HepG2 (cell line): ENCODE data around the gene DOC2A. TPM values are rescaled to one million over a fixed set of nuclear protein-coding genes. Genes with fewer than 3 reads are reported as not detected.

Experiments used
- ATAC-seq: fragments of 200-7000 bp; cut with Tn5 transposase; 3 replicates; pipeline ENCODE4 v1.9.1; 2020; ENCODE audit warnings: mild to moderate bottlenecking, moderate library complexity
- Bru-seq: library from RNA; stranded (reverse); fragments of 400-500 nt; gene quantifications from one replicate; lab custom pipeline; 2021; lab: Mats Ljungman, UMichigan
- BruChase-seq, 2 experiments: library from RNA; stranded (reverse); fragments of 400-500 nt; gene quantifications; one replicate each; lab custom pipeline; 2021; lab: Mats Ljungman, UMichigan
- BruUV-seq: library from RNA; stranded (reverse); fragments of 400-500 nt; replicated peaks from 2 replicates; lab custom pipeline; 2021; lab: Mats Ljungman, UMichigan
- CTCF ChIA-PET: fragments of 300-600 bp; formaldehyde crosslinking; extraction: SDS; loops from one replicate; lab custom pipeline; 2021; ENCODE audit warnings: low total read pairs, inconsistent platforms, low intra/inter-chr PET ratio; lab: Yijun Ruan, JAX
- POLR2A ChIA-PET: fragments of 350-600 bp; sonication (Branson Sonifier 250); formaldehyde crosslinking; loops from one replicate; lab custom pipeline; 2020; ENCODE audit warnings: antibody characterized with exemption, inconsistent platforms; lab: Yijun Ruan, JAX
- DNase-seq: peaks from one replicate; pipeline ENCODE4 v3.0.0-alpha.2; 2015; ENCODE audit warnings: low spot score
- FAIRE-seq: peaks from 3 replicates; lab custom pipeline; 2011; peaks lifted over from hg19 to GRCh38; lab: Jason Lieb, UNC
- H2AFZ ChIP-seq: one replicate; pipeline ENCODE4 v1.6.1; 2011; ENCODE audit warnings: low read length, inconsistent platforms
- H3K27ac ChIP-seq: fragments of 300-600 bp; 3 replicates; pipeline ENCODE4 v1.8.0; 2011; ENCODE audit warnings: mixed run types, mild to moderate bottlenecking, mixed read lengths, low read length, inconsistent platforms; ENCODE audit not compliant: insufficient read depth; ENCODE audit errors: extremely low read length
- H3K27me3 ChIP-seq, 2 experiments: fragments of 200-600 bp in 1 of 2; 2 replicates in 1 of 2; 3 replicates in 1 of 2; pipeline versions ENCODE4 v1.6.0 to v1.8.0; 2011; ENCODE audit warnings: low read length in 2 of 2, mild to moderate bottlenecking in 2 of 2, moderate library complexity in 2 of 2, inconsistent platforms in 1 of 2; ENCODE audit not compliant: insufficient read depth in 2 of 2, control insufficient read depth in 1 of 2
- H3K36me3 ChIP-seq, 2 experiments: fragments of 200-600 bp in 1 of 2; replicated peaks in 1 of 2; 2 replicates in 1 of 2; 3 replicates in 1 of 2; pipeline versions ENCODE4 v1.5.1 to v1.8.0; 2011; ENCODE audit warnings: low read length in 2 of 2, inconsistent platforms in 1 of 2; ENCODE audit not compliant: insufficient read depth in 2 of 2, control insufficient read depth in 1 of 2
- H3K4me1 ChIP-seq: 2 replicates; pipeline ENCODE4 v1.5.1; 2012; ENCODE audit warnings: low read length, inconsistent platforms; ENCODE audit not compliant: insufficient read depth
- H3K4me2 ChIP-seq: 2 replicates; pipeline ENCODE4 v1.6.0; 2011; ENCODE audit warnings: low read depth, low read length, inconsistent platforms
- H3K4me3 ChIP-seq, 3 experiments: fragments of 200-600 bp in 1 of 3; sonication (generic), shearing (Covaris generic) in 1 of 3; replicated peaks in 1 of 3; 2 replicates each; pipeline ENCODE4 v1.5.1; 2011 to 2016; ENCODE audit warnings: low read length in 3 of 3, inconsistent platforms in 2 of 3, low read depth in 2 of 3, mild to moderate bottlenecking in 2 of 3, control low read depth in 1 of 3, mixed read lengths in 1 of 3; ENCODE audit not compliant: insufficient read depth in 1 of 3
- H3K79me2 ChIP-seq: one replicate; pipeline ENCODE4 v1.6.1; 2011; ENCODE audit warnings: low read length, inconsistent platforms; ENCODE audit not compliant: insufficient read depth
- H3K9ac ChIP-seq: 2 replicates; pipeline ENCODE4 v1.6.0; 2011; ENCODE audit warnings: mild to moderate bottlenecking, low read depth, low read length, inconsistent platforms; ENCODE audit not compliant: insufficient read depth
- H3K9me3 ChIP-seq: 2 replicates; pipeline ENCODE4 v1.5.1; 2012; ENCODE audit warnings: mild to moderate bottlenecking, low read length
- H4K20me1 ChIP-seq: 2 replicates; pipeline ENCODE4 v1.6.0; 2011; ENCODE audit warnings: inconsistent platforms, mild to moderate bottlenecking, low read length, moderate library complexity; ENCODE audit not compliant: insufficient read depth
- GFI1 ChIP-seq: sonication (generic); formaldehyde crosslinking; IDR thresholded peaks from 2 replicates; pipeline ENCODE4 v1.5.0; 2020; ENCODE audit warnings: missing genetic modification reagents, mild to moderate bottlenecking, borderline replicate concordance
- HIVEP1 ChIP-seq: sonication (generic); formaldehyde crosslinking; IDR thresholded peaks from 2 replicates; pipeline ENCODE4 v1.4.0; 2020; ENCODE audit warnings: mild to moderate bottlenecking, missing genetic modification reagents
- HNRNPUL1 ChIP-seq: fragments of 200-400 bp; formaldehyde crosslinking; IDR thresholded peaks from 2 replicates; pipeline ENCODE4 v1.6.1; 2017; ENCODE audit warnings: low read depth, mild to moderate bottlenecking, low read length, moderate library complexity
- TCF7 ChIP-seq: sonication (generic); IDR thresholded peaks from 2 replicates; pipeline ENCODE4 v1.6.1; 2016; ENCODE audit warnings: antibody characterized with exemption, low read depth
- USF2 ChIP-seq, 2 experiments: sonication (generic) in 1 of 2; formaldehyde crosslinking in 1 of 2; IDR thresholded peaks; 2 replicates each; pipeline versions ENCODE4 v1.5.1 to v1.6.1; 2011 to 2020; ENCODE audit warnings: borderline replicate concordance in 1 of 2, low read depth in 1 of 2, low read length in 1 of 2, mild to moderate bottlenecking in 1 of 2, missing genetic modification reagents in 1 of 2, moderate library complexity in 1 of 2
- ZNF234 ChIP-seq: sonication (generic); formaldehyde crosslinking; conservative IDR thresholded peaks from 2 replicates; pipeline ENCODE4 v1.5.1; 2020; ENCODE audit warnings: mild to moderate bottlenecking, missing genetic modification reagents
- ZNF431 ChIP-seq: sonication (generic); formaldehyde crosslinking; IDR thresholded peaks from 2 replicates; pipeline ENCODE4 v1.9.0; 2022; ENCODE audit warnings: missing genetic modification reagents, low read depth, mild to moderate bottlenecking, borderline replicate concordance
- WGBS: methylation state at CpG from one replicate; pipeline ENCODE4 v1.1.6; 2017; ENCODE audit warnings: low lambda C conversion rate; 5-methylcytosine and 5-hydroxymethylcytosine counted together
- in situ Hi-C: cut with HindIII; loops from 2 replicates; pipeline ENCODE4 v1.10.0; 2017; ENCODE audit warnings: low pct_unique_long_range_greater_than_20kb; ENCODE audit not compliant: extremely low pct_ligation_motif_present
- intact Hi-C: fragments of 100-400 bp; cut with micrococcal nuclease; formaldehyde crosslinking; loops from one replicate; pipeline ENCODE4 v1.10.0; 2022; ENCODE audit not compliant: unreplicated experiment
- long read RNA-seq, 2 experiments: library from RNA in 1 of 2; library from polyadenylated mRNA in 1 of 2; stranded (forward) in 1 of 2; unstranded in 1 of 2; transcript quantifications; one replicate each; pipeline ENCODE4 v2.0.0, GENCODE V29; 2019 to 2022
- polyA minus RNA-seq, 3 experiments: library from RNA; depleted of rRNA, polyadenylated mRNA; stranded (reverse); fragments of >200 nt; gene quantifications; 2 replicates each; pipeline ENCODE4 v1.2.3, GENCODE V29; 2011; ENCODE audit warnings: low replicate concordance in 1 of 3
- polyA plus RNA-seq, 8 experiments: library from polyadenylated mRNA; depleted of rRNA in 3 of 8; stranded (reverse) in 7 of 8; unstranded in 1 of 8; fragments of >200 nt; fragmentation: Illumina TruSeq in 4 of 8; extraction: Trizol in 4 of 8; gene quantifications; 2 replicates each; pipeline versions ENCODE4 v1.2.1 to v1.2.3, GENCODE V29; 2011 to 2016; ENCODE audit warnings: low read depth in 4 of 8, missing spikeins in 1 of 8, mixed read lengths in 1 of 8; ENCODE audit not compliant: insufficient read depth in 1 of 8
- total RNA-seq, 5 experiments: library from RNA; depleted of rRNA; stranded (reverse); fragments of >200 nt; fragmentation: Illumina TruSeq; extraction: Trizol; gene quantifications; 2 replicates each; pipeline ENCODE4 v1.2.3, GENCODE V29; 2016; ENCODE audit warnings: low read depth in 1 of 5
- TF ChIP-seq, protein P1 (sequence below): sonication (generic); formaldehyde crosslinking; IDR thresholded peaks from 2 replicates; pipeline ENCODE4 v1.9.0; 2021; ENCODE audit warnings: missing genetic modification reagents, borderline replicate concordance
- TF ChIP-seq, protein P2 (sequence below): fragments of 450-650 bp; IDR thresholded peaks from 2 replicates; pipeline ENCODE4 v1.6.1; 2016

Gene DOC2A
- total RNA-seq (2016; rRNA removed; fragmentation: Illumina TruSeq; extraction: Trizol) (0.15 and 0.21 TPM in 2 replicates), polyA plus RNA-seq (2011; rRNA removed) (0.55 and 1.4 TPM in 2 replicates), polyA minus RNA-seq (2011; rRNA and poly(A)+ RNA removed; ENCODE audit: low replicate concordance) (0.12 and 0.37 TPM in 2 replicates), Bru-seq, nascent RNA (percentile 19 among the genes with signal in this experiment), BruChase-seq, experiment 1, labeled RNA remaining after a 6-hour chase (percentile 16 among the genes with signal in this experiment), BruChase-seq, experiment 2, labeled RNA remaining after a 2-hour chase (percentile 17 among the genes with signal in this experiment)
- not detected in 2 replicates for total RNA-seq (2016; cell fraction: cytosol; rRNA removed; fragmentation: Illumina TruSeq; extraction: Trizol; ENCODE audit: low read depth)
- total RNA-seq (2016; cell fraction: insoluble cytoplasmic fraction; rRNA removed; fragmentation: Illumina TruSeq; extraction: Trizol) = 0.24 TPM in 1 of 2 replicates, not detected in the other
- total RNA-seq (2016; cell fraction: membrane; rRNA removed; fragmentation: Illumina TruSeq; extraction: Trizol) = not detected in 2 replicates
- total RNA-seq (2016; cell fraction: nucleus; rRNA removed; fragmentation: Illumina TruSeq; extraction: Trizol) = 0.22 TPM in 1 of 2 replicates, not detected in the other
- polyA plus RNA-seq (2011; cell fraction: cytosol; rRNA removed) = 0.36 and 0.52 TPM in 2 replicates
- 4.4 and 6.3 TPM in 2 replicates for polyA plus RNA-seq (2011; cell fraction: nucleus; rRNA removed)
- 0.52 and 0.72 TPM in 2 replicates for polyA plus RNA-seq (2012)
- polyA plus RNA-seq (2016; cell fraction: cytosol; fragmentation: Illumina TruSeq; extraction: Trizol; ENCODE audit: low read depth) = not detected in 2 replicates
- not detected in 2 replicates for polyA plus RNA-seq (2016; cell fraction: insoluble cytoplasmic fraction; fragmentation: Illumina TruSeq; extraction: Trizol; ENCODE audit: low read depth)
- polyA plus RNA-seq (2016; cell fraction: membrane; fragmentation: Illumina TruSeq; extraction: Trizol; ENCODE audit: low read depth) = not detected in 2 replicates
- polyA plus RNA-seq (2016; cell fraction: nucleus; fragmentation: Illumina TruSeq; extraction: Trizol; ENCODE audit: insufficient read depth, low read depth) = 0.66 and 1.1 TPM in 2 replicates
- not detected in 2 replicates for polyA minus RNA-seq (2011; cell fraction: cytosol; rRNA and poly(A)+ RNA removed)
- not detected in 2 replicates for polyA minus RNA-seq (2011; cell fraction: nucleus; rRNA and poly(A)+ RNA removed)
- long read RNA-seq, experiment 1 = 0 reads
- long read RNA-seq, experiment 2 = 0 reads

DNA sequence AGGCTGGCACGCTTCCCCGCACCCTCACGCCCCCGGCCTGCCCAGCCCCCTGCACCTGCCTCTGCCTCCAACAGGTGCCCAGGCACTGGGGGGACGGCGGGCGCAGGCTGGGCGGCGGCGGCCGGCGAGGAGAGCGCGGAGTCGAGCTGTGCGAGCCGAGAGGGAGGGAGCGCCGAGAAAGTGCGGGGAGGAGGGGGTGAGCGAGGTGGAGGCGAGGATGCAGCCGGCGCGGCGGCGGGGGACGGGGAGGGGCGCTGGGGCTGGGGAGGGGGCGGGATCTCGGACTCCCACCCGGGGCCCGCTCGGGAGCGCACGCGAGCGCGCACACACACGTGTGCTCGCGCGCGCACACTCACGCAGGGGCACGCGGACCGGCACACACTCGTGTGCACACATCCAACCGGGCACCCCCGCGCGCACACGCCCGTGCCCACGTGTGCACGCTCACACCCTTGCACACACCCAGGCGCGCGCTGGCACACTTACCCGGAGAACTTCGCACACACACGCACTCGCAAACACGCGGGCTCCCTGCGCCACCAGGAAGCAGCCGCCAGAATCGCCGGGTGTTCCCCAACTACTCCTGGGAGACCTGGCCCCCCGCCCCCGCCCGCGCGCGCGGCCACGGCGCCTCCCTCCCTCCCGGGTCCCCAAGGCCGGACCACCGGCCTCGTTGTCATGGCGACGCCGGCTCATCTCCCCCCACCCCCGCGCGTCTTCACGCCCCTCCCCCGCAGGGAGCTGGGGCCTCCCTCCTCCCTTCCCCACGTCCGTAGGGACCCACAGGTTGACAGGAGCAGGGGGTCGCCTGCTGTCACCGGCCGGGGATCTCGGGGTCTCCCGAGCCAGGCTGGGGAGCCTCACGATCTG, at the start of gene DOC2A:
Gene DOC2A (minus strand): TSS at position 184 of the 870 bp plus-strand sequence. CDS start 805 bp downstream, outside the sequence.
- Histone ChIP-seq H3K4me2 (peak within 1 kb of the TSS; percentile 86), H2AFZ (no peak within 1 kb of the TSS), H3K36me3 (no peaks in the 10 kb centered on the region), H3K9ac (no peak within 1 kb of the TSS), H3K79me2 (no peaks in the 10 kb centered on the region), H3K9me3 (no peaks in the 10 kb centered on the region), H3K4me3 (peak within 1 kb of the TSS; percentile 42 to 69 (median 48); a peak in 5 of 6 replicates), H3K4me1 (peaks cover 32% of the 10 kb centered on the region), H3K27ac (no peak within 1 kb of the TSS), H4K20me1 (no peaks in the 10 kb centered on the region), H3K27me3 (peaks cover 10 to 31% of the 10 kb centered on the region in 2 experiments; a peak in 4 of 5 replicates)
- ChIA-PET POLR2A (interaction anchor here (1.1 kb wide), 1 partner anchor 21 kb away, joined by 4 read pairs; no protein-coding TSS in a partner anchor), CTCF (no interaction called here)
- ATAC-seq (peak; percentile 48), FAIRE-seq (no peak), DNase-seq (no peak)
- intact Hi-C loops (no loop called here), in situ Hi-C loops (no loop called here)
- no TSS peak for BruUV-seq
- WGBS = 3% methylated on average over 57 of the region's 99 CpGs
- no peak for TF ChIP-seq GFI1 (CRISPR knock-in tag)
- TF ChIP-seq HIVEP1 = 0 out of 2 replicates have a peak, but pooled peaks have one; percentile 21
- TF ChIP-seq HNRNPUL1 = no peak
- no peak for TF ChIP-seq ZNF234 (CRISPR knock-in tag)
- TF ChIP-seq, protein P1, sequence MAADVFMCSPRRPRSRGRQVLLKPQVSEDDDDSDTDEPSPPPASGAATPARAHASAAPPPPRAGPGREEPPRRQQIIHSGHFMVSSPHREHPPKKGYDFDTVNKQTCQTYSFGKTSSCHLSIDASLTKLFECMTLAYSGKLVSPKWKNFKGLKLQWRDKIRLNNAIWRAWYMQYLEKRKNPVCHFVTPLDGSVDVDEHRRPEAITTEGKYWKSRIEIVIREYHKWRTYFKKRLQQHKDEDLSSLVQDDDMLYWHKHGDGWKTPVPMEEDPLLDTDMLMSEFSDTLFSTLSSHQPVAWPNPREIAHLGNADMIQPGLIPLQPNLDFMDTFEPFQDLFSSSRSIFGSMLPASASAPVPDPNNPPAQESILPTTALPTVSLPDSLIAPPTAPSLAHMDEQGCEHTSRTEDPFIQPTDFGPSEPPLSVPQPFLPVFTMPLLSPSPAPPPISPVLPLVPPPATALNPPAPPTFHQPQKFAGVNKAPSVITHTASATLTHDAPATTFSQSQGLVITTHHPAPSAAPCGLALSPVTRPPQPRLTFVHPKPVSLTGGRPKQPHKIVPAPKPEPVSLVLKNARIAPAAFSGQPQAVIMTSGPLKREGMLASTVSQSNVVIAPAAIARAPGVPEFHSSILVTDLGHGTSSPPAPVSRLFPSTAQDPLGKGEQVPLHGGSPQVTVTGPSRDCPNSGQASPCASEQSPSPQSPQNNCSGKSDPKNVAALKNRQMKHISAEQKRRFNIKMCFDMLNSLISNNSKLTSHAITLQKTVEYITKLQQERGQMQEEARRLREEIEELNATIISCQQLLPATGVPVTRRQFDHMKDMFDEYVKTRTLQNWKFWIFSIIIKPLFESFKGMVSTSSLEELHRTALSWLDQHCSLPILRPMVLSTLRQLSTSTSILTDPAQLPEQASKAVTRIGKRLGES = no peak
- TF ChIP-seq, protein P2, sequence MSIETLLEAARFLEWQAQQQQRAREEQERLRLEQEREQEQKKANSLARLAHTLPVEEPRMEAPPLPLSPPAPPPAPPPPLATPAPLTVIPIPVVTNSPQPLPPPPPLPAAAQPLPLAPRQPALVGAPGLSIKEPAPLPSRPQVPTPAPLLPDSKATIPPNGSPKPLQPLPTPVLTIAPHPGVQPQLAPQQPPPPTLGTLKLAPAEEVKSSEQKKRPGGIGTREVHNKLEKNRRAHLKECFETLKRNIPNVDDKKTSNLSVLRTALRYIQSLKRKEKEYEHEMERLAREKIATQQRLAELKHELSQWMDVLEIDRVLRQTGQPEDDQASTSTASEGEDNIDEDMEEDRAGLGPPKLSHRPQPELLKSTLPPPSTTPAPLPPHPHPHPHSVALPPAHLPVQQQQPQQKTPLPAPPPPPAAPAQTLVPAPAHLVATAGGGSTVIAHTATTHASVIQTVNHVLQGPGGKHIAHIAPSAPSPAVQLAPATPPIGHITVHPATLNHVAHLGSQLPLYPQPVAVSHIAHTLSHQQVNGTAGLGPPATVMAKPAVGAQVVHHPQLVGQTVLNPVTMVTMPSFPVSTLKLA = 0 out of 2 replicates have a peak, but pooled peaks have one; percentile 22
- no peak for TF ChIP-seq TCF7
- no peak for TF ChIP-seq USF2 (IDR thresholded peaks at IDR 0.05; ENCODE audit: low read depth, low read length)
- no peak for TF ChIP-seq USF2 (CRISPR knock-in tag; IDR thresholded peaks at IDR 0.05; ENCODE audit: borderline replicate concordance)
- TF ChIP-seq ZNF431 = no peak
